OCI-LY3 (cell line): ENCODE data around the gene NKAIN2.

Experiments
- CTCF ChIP-seq: fragments of 200-600, 300-600 bp; sonication (generic); IDR thresholded peaks from 2 replicates; pipeline ENCODE4 v1.5.1; 2014; ENCODE audit warnings: antibody characterized with exemption, low read length, low read depth
- EZH2phosphoT487 ChIP-seq: fragments of 200-600 bp; shearing (Covaris generic); IDR thresholded peaks from 2 replicates; pipeline ENCODE4 v1.6.1; 2018; ENCODE audit warnings: antibody characterized with exemption, mixed run types, low read depth

GRCh38 chr6:123962508-123962907 lies 158.8 kb downstream of the NKAIN2 start:
- no peak for TF ChIP-seq CTCF
- no peak for TF ChIP-seq EZH2phosphoT487
